H1 (cell line): ENCODE measurements around the gene TNFRSF11A.
A peak's percentile ranks its signal among the peaks of the same experiment; 100 is the strongest.

Experiments
- POLR2A ChIP-seq, 2 experiments: IDR thresholded peaks; 1 replicate in 1 of 2; 2 replicates in 1 of 2; pipeline ENCODE4 v1.6.1; 2011; ENCODE audit warnings: low read depth in 2 of 2, low read length in 2 of 2, mild to moderate bottlenecking in 2 of 2; ENCODE audit errors: control extremely low read depth in 1 of 2
- SIX5 ChIP-seq: IDR thresholded peaks from 2 replicates; pipeline ENCODE4 v1.6.1; 2011; ENCODE audit warnings: mild to moderate bottlenecking, low read depth, low read length
- SP1 ChIP-seq: IDR thresholded peaks from 2 replicates; pipeline ENCODE4 v1.6.1; 2011; ENCODE audit warnings: low read depth, low read length

GRCh38 chr18:62323483-62324180 lies 1.5 kb upstream of the TNFRSF11A start:
- peak; percentile 43; the same call in 1 of the 2 replicates for TF ChIP-seq SP1
- TF ChIP-seq SIX5: no peak
- TF ChIP-seq POLR2A (IDR thresholded peaks at IDR 0.05; ENCODE audit: control extremely low read depth in 1 of 2, low read depth in 2 of 2, low read length in 2 of 2): peak in 1 of 2 experiments; percentile 61; a peak in 2 of 3 replicates
